ENCODE measurements around the gene OR2Y1.
A peak's percentile ranks its signal among the peaks of the same experiment; 100 is the strongest.
"Not testable (repeated sequence)": the region's sequence is repeated elsewhere in the genome, so short reads cannot be mapped to it uniquely, and the experiment has no call there.

Gene OR2Y1

DNA sequence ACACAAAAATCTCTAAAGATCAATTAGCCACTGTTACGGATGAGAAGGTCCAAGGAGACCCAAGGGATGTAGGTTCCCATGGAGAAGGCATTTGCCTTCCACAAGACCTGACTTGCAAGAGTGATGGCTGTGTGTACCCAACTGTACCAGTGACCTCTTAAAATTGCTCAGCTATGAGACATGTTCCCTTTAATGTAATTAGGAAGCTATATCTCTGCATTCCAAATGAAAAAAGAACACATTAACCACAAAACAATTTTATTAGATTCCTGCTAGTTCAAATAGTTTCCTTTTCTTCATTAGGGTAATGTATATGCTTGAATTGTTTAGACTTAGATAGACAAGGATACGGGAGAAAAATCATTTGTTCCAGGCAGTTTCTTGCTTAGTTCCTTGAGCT lies 3.3 kb downstream of the OR2Y1 start:
- no peak for DNase-seq

- DNase-seq, result no peak
Measured at GRCh38 chr5:180724944-180725343, 14.9 kb downstream of the OR2Y1 start.

DNA sequence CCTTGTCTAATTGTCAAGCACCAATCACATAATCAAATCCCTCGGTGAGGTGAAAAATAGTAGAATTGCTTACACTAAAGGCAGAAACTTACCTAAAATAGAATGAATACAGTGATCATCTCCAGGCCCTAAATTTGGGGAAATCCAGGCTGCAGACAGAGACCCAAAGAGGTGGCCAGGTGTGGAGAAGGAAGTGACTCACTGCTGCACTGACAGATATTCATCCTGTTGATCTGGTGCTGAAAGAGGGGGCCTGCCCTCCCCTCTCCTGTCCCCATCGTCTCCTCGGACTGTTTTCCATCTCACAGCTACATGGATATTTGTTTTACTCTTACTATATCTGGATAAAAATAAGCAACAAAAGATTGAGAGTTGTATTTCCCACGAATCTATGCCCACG lies 15.9 kb downstream of the OR2Y1 start:
- no peak for DNase-seq

DNA sequence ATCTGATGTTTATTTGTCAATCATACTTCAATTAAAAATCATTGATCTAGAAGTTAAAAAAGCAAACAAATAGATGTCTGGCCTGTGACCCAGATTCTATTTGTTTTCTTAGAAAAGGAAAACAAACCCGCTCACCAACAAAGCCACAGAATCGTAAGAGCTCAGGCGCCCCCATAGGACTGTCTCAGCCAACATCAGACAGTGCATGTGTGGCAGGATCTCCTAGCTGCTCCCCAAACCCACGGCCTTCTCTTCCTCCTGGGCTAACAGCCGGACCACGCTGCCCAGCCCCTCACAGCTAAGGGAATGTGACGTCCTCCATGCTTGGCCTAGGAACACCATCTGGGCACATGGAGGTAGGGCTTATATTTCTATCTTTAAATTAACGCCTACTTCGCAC lies 19.4 kb downstream of the OR2Y1 start:
- no peak for DNase-seq

DNA sequence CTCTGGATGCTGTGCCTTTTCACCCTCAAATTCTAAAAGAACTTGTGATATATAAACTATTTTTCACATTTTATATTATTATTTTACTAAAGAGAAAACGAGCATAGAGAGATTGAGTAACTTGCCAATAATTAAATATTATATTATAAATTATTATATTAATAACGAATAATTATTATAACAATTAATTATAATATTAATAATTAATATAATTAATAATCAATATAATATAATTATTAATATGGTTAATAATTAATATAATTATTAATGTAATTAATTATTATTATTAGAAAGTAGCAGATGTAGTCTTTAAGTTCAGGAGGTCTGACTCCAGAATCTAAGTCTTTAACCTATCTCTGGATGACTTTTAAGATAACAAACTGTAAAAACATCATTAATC lies 20.1 kb downstream of the OR2Y1 start:
- no peak for DNase-seq

DNA sequence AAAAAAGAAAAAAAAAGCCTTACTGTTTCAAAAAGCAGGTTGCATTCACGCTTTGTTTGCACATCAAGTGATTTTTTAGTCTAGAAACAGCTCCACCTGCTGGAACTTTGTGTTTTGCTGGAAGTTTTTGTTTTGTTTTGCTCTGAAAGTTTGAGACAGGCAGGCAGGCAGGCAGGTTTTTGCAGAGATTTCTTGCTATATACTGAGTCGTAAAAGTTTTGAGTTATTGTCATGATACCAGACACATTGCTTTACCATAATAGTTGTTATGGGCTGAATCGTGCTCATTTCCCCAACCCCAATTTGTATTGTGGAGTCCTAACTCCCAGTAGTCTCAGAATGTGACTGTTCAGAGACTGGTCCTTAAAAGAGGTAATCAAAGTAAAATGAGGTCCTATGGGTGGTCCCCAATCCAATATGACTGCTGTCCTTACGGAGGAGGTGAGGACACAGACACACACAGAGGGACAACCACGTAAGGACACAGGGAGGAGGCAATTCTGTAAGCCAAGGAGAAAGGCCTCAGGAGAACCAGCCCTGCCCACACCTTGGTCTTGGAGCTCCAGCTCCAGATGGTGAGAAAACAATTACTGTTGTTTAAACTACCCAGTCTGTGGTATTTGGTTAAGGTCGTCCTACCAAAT lies 20.9 kb downstream of the OR2Y1 start:
- DNase-seq, result peak; percentile 16

- DNase-seq, result no peak
Measured at GRCh38 chr5:180717989-180718388, 21.9 kb downstream of the OR2Y1 start.

DNA sequence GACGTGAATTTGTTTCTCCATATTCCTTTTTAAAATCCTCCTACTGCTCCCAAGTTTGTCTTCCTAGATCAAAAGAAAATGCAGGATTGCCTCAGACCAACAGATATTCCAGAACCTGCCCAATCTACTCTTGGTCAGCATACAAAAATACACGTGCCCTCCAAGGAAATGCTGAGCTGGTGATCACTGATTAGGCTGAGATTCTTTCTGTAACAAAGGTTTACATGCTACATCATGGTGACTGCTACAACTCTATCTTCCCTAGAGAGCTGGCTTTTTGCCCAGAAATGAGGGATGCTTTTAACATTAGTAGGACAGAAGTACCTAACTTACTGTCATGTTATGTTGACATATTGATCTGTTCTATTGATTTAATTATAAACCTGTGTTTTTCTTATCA lies 35.5 kb downstream of the OR2Y1 start:
- no peak for DNase-seq

GRCh38 chr5:180703912-180704311 lies 35.9 kb downstream of the OR2Y1 start:
- no peak for DNase-seq

- DNase-seq, result not testable (repeated sequence)
Measured at GRCh38 chr5:180703371-180703770, 36.5 kb downstream of the OR2Y1 start.

GRCh38 chr5:180700440-180700839 lies 39.4 kb downstream of the OR2Y1 start:
- DNase-seq, result not testable (repeated sequence)

DNA sequence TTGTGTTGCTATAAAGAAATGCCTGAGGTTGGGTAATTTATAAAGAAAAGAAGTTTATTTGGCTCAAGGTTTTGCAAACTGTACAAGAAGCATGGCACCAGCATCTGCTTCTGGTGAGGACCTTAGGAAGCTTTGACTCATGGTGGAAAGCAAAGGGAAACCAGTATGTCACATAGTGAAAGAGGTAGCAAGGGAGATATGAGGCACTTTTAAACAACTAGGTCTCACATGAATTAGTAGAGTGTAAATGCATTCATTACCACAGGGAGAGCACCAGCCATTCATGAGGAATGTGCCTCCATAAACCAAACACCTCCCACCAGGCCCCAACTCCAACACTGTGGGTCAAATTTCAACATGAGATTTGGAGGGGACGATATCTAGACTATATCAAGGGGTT lies 40.8 kb downstream of the OR2Y1 start:
- no peak for DNase-seq

DNA sequence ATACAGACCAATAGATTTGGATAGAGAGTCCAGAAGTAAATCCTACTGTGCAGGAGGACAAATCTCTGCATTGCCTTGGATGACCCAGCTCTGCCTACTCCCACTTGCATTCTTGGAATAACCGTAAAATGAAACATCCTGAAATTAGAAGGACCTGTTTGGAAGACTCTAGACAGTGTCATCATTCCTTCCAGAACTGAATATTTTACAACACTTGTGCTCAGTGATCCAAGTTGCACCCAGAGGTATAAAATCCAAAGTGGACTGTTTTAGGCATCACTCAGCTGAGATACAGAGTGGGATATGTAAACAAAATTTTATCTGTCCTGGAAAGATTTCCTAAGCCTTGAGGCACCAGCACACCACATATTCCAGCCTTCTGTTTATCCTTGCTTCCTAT lies 43.7 kb downstream of the OR2Y1 start:
- no peak for DNase-seq

GRCh38 chr5:180692429-180692828 lies 47.4 kb downstream of the OR2Y1 start:
- no peak for DNase-seq

GRCh38 chr5:180691046-180691445 lies 48.8 kb downstream of the OR2Y1 start:
- DNase-seq, result no peak

DNA sequence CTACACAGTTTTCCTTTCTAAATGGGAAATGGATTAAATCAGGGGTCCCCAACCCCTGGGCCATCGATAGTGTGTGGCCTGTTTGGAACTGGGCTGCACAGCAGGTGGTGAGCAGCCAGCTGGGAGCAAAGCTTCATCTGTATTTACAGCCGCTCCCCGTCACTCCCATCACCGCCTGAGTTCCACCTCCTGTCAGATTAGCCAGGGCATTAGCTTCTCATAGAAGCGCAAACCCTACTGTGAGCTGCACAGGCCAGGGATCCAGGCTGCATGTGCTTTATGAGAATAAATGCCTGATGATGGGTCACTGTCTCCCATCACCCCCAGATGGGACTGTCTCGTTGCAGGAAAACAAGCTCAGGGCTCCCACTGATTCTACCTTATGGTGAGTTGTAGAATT lies 49.3 kb downstream of the OR2Y1 start:
- no peak for DNase-seq

GRCh38 chr5:180689775-180690174 lies 50.1 kb downstream of the OR2Y1 start:
- DNase-seq, result no peak
